T47D (cell line): Measurements from ENCODE around the gene CHL1.

Experiments used
- DNase-seq, 2 experiments: peaks; one replicate each; pipeline versions ENCODE4 v3.0.0 to v3.0.0-alpha.2; 2011 to 2012; ENCODE audit warnings: low read depth in 1 of 2, low spot score in 1 of 2
- JUND ChIP-seq: IDR thresholded peaks from 2 replicates; pipeline ENCODE4 v1.6.1; 2012; ENCODE audit warnings: low read depth
- in situ Hi-C: cut with HindIII; loops from 2 replicates; pipeline ENCODE4 v1.10.0; 2016; ENCODE audit warnings: low sequenced_read_pairs, low pct_unique_long_range_greater_than_20kb

Gene CHL1

GRCh38 chr3:299590-300301 is 103.2 kb downstream of the CHL1 start:
- in situ Hi-C loops, result no loop called here
- TF ChIP-seq JUND, result no peak
- DNase-seq, result no peak

- no peak for DNase-seq
- TF ChIP-seq JUND, result no peak
- in situ Hi-C loops, result no loop called here
Observed at GRCh38 chr3:307182-307581, 110.6 kb downstream of the CHL1 start.

GRCh38 chr3:308597-309321 is 112.2 kb downstream of the CHL1 start:
- no peak for DNase-seq
- TF ChIP-seq JUND, result no peak
- in situ Hi-C loops, result no loop called here

- in situ Hi-C loops, result no loop called here
- no peak for DNase-seq
- TF ChIP-seq JUND, result no peak
Observed at GRCh38 chr3:312160-312733, 115.7 kb downstream of the CHL1 start.

GRCh38 chr3:312911-313310 is 116.3 kb downstream of the CHL1 start:
- in situ Hi-C loops, result no loop called here
- DNase-seq, result no peak
- TF ChIP-seq JUND, result no peak

GRCh38 chr3:317012-317411 is 120.4 kb downstream of the CHL1 start:
- DNase-seq, result no peak
- TF ChIP-seq JUND, result no peak
- in situ Hi-C loops, result no loop called here

- DNase-seq, result no peak
- TF ChIP-seq JUND, result no peak
- in situ Hi-C loops, result no loop called here
Observed at GRCh38 chr3:318903-319302, 122.3 kb downstream of the CHL1 start.

- in situ Hi-C loops, result no loop called here
- TF ChIP-seq JUND, result no peak
- DNase-seq, result no peak
Observed at GRCh38 chr3:324423-324822, 127.9 kb downstream of the CHL1 start.

- TF ChIP-seq JUND, result no peak
- in situ Hi-C loops, result no loop called here
Observed at GRCh38 chr3:325495-325894, 128.9 kb downstream of the CHL1 start.

GRCh38 chr3:330494-331115 is 134.0 kb downstream of the CHL1 start:
- TF ChIP-seq JUND, result no peak
- in situ Hi-C loops, result no loop called here
- no peak for DNase-seq

More at GRCh38 chr3:325495-325894, 128.9 kb downstream of the CHL1 start:
- no peak for DNase-seq

- DNase-seq, result no peak
- TF ChIP-seq JUND, result no peak
- in situ Hi-C loops, result no loop called here
Observed at GRCh38 chr3:331881-332280, 135.3 kb downstream of the CHL1 start.

- in situ Hi-C loops, result no loop called here
- no peak for DNase-seq
- TF ChIP-seq JUND, result no peak
Observed at GRCh38 chr3:332701-333100, 136.1 kb downstream of the CHL1 start.

GRCh38 chr3:335240-335639 is 138.7 kb downstream of the CHL1 start:
- no peak for TF ChIP-seq JUND
- DNase-seq, result no peak
- in situ Hi-C loops, result no loop called here
